Measurements from ENCODE around the gene FBXL15.

GRCh38 chr10:102389894-102390293 is 30.7 kb upstream of the FBXL15 start:
- TF ChIP-seq CTCF (conservative IDR thresholded peaks at IDR 0.05; ENCODE audit: low read depth in 2 of 2): no peak
- no peak for TF ChIP-seq POLR2AphosphoS5 (IDR thresholded peaks at IDR 0.05; ENCODE audit: low read depth)
- TF ChIP-seq EZH2phosphoT487 (IDR thresholded peaks at IDR 0.05; ENCODE audit: unreplicated experiment): no peak
- TF ChIP-seq JUNB (IDR thresholded peaks at IDR 0.05; ENCODE audit: unreplicated experiment): no peak
- TF ChIP-seq EZH2 (IDR thresholded peaks at IDR 0.05; ENCODE audit: low read depth, unreplicated experiment): no peak
- no peak for TF ChIP-seq CREB1 (CRISPR knock-in tag; IDR thresholded peaks at IDR 0.05; ENCODE audit: low read depth)
- TF ChIP-seq STAT1 (IDR thresholded peaks at IDR 0.05; ENCODE audit: unreplicated experiment): no peak
- no peak for TF ChIP-seq NANOG (IDR thresholded peaks at IDR 0.05; ENCODE audit: borderline replicate concordance)
- TF ChIP-seq ZNF462 (CRISPR knock-in tag; IDR thresholded peaks at IDR 0.05): no peak
- TF ChIP-seq ETS1 (IDR thresholded peaks at IDR 0.05): no peak
- no peak for TF ChIP-seq REST (IDR thresholded peaks at IDR 0.05; ENCODE audit: unreplicated experiment)
- no peak for TF ChIP-seq ZNF331 (CRISPR knock-in tag; IDR thresholded peaks at IDR 0.05; ENCODE audit: low read depth)
